Activated CD4-positive, alpha-beta T cell treated with anti-CD3 and anti-CD28 coated beads, Interleukin-10, Interleukin-2, amounts not matched to agents 100 ng/mL and 50 ng/mL, durations not matched to agents 16 hours and 8 hours (primary cell): Measurements from ENCODE around the gene TTF2.
A peak's percentile ranks its signal among the peaks of the same experiment; 100 is the strongest.

Source experiments
- DNase-seq: peaks from one replicate; pipeline ENCODE4 v3.0.0-alpha.2; 2020

TTF2 gene

GRCh38 chr1:117059678-117060440 is at the start of gene TTF2:
Gene TTF2, plus strand, starts transcription at chr1:117060326. Its CDS starts 21 bp downstream, at chr1:117060347.
- DNase-seq, result peak; percentile 99

DNA sequence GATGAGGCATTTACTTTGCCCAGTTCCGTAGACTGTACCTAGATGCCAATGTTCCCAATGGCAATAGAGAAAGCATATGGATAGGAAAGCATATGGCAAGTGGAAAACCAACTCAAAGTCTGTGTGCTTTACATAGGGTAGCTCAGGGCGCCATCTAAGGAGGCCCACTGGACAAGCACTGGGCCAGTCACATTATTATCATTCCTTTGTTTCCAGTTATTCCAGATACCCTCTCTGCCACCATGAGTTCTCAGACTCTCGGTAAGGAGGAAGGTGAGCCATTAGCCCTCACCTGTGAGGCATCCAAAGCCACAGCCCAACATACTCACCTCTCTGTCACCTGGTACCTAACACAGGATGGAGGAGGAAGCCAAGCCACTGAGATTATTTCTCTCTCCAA is 48.8 kb upstream of the TTF2 start:
- DNase-seq, result no peak

GRCh38 chr1:117013309-117013858 is 46.7 kb upstream of the TTF2 start:
- no peak for DNase-seq

- peak; percentile 52 for DNase-seq
Observed at GRCh38 chr1:117014209-117014608, 45.9 kb upstream of the TTF2 start.

GRCh38 chr1:117015724-117016123 is 44.4 kb upstream of the TTF2 start:
- no peak for DNase-seq

DNA sequence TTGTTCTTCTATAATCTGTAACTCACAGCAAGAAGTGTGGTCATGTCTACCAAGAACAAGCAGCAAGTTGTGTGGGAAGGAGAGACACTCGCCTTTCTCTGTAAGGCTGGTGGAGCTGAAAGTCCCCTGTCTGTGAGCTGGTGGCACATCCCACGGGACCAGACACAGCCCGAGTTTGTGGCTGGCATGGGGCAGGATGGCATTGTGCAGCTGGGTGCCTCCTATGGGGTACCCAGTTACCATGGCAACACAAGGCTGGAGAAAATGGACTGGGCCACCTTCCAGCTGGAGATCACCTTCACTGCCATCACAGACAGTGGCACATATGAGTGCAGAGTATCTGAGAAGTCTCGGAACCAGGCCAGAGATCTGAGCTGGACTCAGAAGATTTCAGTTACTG is 43.1 kb upstream of the TTF2 start:
- DNase-seq, result no peak

DNA sequence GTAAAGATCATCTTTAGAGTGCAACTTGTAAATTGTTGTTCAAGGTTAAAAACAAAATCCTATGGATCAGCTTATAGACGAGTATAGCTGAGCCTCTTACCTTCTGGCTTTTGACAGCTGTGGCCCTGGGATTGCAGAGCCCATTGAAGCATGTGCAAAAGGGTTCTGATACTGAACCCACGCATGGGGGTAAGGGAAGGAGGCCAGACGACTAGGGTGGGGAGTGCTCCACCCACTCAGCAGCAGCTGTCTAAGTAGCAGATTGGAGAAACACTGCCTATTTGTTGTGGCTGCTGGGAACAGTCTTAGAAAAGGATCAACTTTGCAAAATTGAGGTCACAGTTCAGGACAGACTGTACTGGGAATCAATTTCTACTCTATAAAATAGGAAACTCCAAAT is 42.5 kb upstream of the TTF2 start:
- DNase-seq, result no peak

GRCh38 chr1:117020526-117021156 is 39.5 kb upstream of the TTF2 start:
- no peak for DNase-seq

DNA sequence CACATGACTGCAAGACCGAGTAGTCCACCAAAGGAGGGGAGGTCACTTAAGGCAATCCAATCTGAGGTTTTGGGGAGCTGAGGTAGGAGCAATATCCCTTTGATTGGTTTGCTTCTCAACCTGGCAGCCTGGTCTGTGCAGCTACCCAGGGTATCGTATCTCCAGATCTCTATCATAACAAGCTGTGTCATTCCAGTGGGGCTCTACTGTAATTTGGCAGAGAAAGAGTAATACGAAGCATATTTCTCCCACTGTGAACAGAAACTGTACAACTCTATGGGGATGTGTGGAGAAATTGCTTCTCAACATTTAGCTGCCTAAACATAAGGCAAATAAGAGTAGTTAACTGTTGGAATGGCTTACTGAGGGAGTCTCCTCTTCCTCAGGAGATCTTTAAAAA is 38.0 kb upstream of the TTF2 start:
- DNase-seq, result no peak

DNA sequence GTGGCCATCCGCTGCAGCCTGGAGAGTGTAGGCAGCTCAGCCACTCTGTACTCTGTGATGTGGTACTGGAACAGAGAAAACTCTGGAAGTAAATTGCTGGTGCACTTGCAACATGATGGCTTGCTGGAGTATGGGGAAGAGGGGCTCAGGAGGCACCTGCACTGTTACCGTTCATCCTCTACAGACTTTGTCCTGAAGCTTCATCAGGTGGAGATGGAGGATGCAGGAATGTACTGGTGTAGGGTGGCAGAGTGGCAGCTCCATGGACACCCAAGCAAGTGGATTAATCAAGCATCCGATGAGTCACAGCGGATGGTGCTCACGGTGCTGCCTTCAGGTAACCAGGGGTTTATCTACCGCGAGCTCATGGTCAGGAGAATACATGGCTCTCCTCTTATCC is 34.6 kb upstream of the TTF2 start:
- no peak for DNase-seq

DNA sequence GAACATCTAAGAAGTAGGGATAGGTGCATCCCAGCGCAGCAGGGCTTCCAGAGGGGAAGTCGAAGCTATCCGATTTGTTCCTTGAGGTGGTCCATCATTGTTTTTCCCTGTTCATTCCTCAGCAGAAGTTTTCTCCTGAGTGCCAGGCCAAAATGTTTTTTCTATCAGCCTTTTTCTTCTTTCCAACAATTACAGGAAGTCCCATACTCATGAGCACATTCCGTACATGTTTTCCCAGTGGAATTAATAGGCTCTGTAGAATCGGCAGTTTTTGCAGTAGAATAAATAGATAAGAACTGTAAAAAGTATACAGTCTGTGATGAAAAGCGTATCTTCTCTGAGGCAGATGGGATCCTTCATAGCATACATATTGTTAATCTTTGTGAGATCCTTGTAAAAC is 33.8 kb upstream of the TTF2 start:
- DNase-seq, result no peak

- DNase-seq, result no peak
Observed at GRCh38 chr1:117029685-117030084, 30.4 kb upstream of the TTF2 start.

GRCh38 chr1:117030271-117030877 is 29.8 kb upstream of the TTF2 start:
- no peak for DNase-seq

- DNase-seq, result no peak
Observed at GRCh38 chr1:117032266-117032665, 27.9 kb upstream of the TTF2 start.

DNA sequence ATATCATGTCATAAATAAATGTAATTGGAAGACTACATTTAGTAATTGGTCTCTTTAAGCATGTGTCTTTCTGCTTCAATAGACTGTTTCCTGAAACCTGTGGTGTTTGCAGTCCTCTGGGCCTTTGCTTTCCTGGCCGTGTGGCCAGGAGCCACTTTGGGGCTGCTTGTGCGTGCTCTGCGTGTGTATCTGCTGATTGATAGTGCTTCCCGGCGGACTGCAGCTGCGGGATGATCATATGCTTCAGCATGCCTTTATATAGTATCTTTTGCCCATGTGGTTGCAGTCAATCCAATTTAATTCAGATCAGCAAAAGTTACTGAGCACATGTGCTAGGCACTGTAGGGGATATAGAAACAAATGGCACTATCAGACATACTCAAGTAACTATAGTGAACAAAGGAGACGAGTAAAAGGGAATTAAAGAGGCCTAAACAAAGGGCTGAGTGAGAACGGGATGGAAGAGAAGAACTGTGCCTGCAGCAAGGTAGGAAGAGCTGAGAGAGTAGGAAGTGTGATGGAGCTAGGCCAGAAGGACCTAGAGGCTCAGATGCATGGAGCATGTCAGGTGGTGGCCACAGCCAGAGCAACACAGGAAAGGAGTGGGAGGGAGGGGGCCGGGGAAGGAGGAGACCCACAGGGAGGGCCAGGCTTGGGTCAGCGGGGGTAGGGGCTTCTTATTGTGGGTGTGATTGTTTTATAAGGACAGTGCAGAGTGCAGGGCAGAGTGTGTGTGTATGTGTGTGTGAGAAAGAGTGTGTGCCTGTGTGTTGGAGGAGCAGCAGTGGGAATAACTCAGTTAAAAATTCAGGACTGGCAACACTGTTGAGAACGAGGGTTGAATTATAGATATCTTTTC is 27.2 kb upstream of the TTF2 start:
- no peak for DNase-seq

DNA sequence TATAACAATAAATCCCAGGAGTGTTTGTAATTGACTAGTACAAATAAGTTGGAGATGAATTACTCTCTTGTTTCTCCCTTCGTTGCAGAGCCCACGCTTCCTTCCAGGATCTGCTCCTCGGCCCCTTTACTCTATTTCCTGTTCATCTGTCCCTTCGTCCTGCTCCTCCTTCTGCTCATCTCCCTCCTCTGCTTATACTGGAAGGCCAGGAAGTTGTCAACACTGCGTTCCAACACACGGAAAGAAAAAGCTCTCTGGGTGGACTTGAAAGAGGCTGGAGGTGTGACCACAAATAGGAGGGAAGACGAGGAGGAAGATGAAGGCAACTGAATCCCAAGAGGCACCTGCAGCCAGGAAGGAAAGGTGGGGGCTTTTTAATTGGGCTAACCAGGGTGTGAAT is 26.4 kb upstream of the TTF2 start:
- DNase-seq, result no peak

GRCh38 chr1:117034791-117035290 is 25.3 kb upstream of the TTF2 start:
- DNase-seq, result no peak

- no peak for DNase-seq
Observed at GRCh38 chr1:117036018-117036461, 24.1 kb upstream of the TTF2 start.

- no peak for DNase-seq
Observed at GRCh38 chr1:117037802-117038201, 22.3 kb upstream of the TTF2 start.

- no peak for DNase-seq
Observed at GRCh38 chr1:117038236-117038635, 21.9 kb upstream of the TTF2 start.

- DNase-seq, result no peak
Observed at GRCh38 chr1:117044217-117044616, 15.9 kb upstream of the TTF2 start.

- DNase-seq, result no peak
Observed at GRCh38 chr1:117045644-117046043, 14.5 kb upstream of the TTF2 start.

DNA sequence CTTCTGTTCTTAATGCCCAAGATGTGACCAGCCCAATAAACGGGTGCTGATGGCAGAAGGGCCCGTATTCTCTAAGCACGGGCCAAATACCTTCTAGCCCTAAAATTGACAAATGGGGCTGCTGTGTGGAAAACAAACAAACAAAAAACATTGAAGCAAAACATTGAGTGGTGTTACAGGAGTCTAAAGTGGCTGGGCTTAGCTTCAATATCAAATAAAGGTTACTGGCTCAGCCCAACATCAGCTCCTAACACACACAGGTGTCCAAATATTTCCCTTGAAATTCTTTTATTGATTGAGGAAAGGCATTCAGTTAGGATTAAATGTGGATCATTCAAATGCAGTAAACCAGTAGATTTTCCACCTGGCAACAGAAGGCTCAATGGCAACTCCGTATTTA is 13.3 kb upstream of the TTF2 start:
- no peak for DNase-seq
